ENCODE measurements around the gene BUD13. TPM values are rescaled to one million over a fixed set of nuclear protein-coding genes. Genes with fewer than 3 reads are reported as not detected.
A peak's percentile ranks its signal among the peaks of the same experiment; 100 is the strongest.

Gene BUD13
- total and polyA plus RNA-seq, 10 of the 15 experiments (the other 5 are each of a cell fraction or from before 2014, with no cell fraction given), result 10.9 to 36.5 (median 24.7) TPM

- SMC1A ChIA-PET (ENCODE audit: uncharacterized antibody, unreplicated experiment), result interaction anchor here (0.8 to 7.5 kb wide), 11 partner anchors 22 to 436 kb away, joined by 3 to 46 read pairs (median 3); no protein-coding TSS in a partner anchor
- H3K4me2 ChIP-seq (ENCODE audit: control insufficient read depth, insufficient read depth), result no peak overlapping the region; the same call in 1 of the 2 replicates
Measured at GRCh38 chr11:116791002-116791812, 18.4 kb upstream of the BUD13 start.

More at GRCh38 chr11:116791002-116791812, 18.4 kb upstream of the BUD13 start:
- H3K9ac ChIP-seq (ENCODE audit: control insufficient read depth, insufficient read depth, low read length), result no peak overlapping the region
- no peaks in the 10 kb centered on the region for H3K9me3 ChIP-seq (replicated peaks; ENCODE audit: control insufficient read depth, insufficient read depth, low read length)
- WGBS (ENCODE audit: insufficient coverage, insufficient replicate concordance, low lambda C conversion rate, missing lambda C conversion rate), result 28% methylated on average over 31 of the region's 31 CpGs
- H3K79me2 ChIP-seq (ENCODE audit: control insufficient read depth, insufficient read depth, low read length), result peaks cover 19% of the 10 kb centered on the region
- H3K4me3 ChIP-seq, result no peak overlapping the region
- peak; percentile 73 for ATAC-seq
- TF ChIP-seq YY1 (IDR thresholded peaks at IDR 0.05; ENCODE audit: low read depth, low read length) (peak; percentile 79), NKRF (conservative IDR thresholded peaks at IDR 0.05) (no peak), CTCF (IDR thresholded peaks at IDR 0.05 in 2 of 3, conservative IDR thresholded peaks at IDR 0.05 in 1 of 3; ENCODE audit: control insufficient read depth in 2 of 3, extremely low read depth in 1 of 3, insufficient read depth in 1 of 3, low read depth in 3 of 3, low read length in 3 of 3) (peak; percentile 76 to 92 (median 81)), SMC3 (IDR thresholded peaks at IDR 0.05; ENCODE audit: borderline replicate concordance, low read length) (peak; percentile 82), PAX8 (IDR thresholded peaks at IDR 0.05) (no peak), RAD21 (IDR thresholded peaks at IDR 0.05; ENCODE audit: insufficient read depth, low read depth, low read length) (peak; percentile 71), STAT1 (conservative IDR thresholded peaks at IDR 0.05) (no peak)
- peaks cover 14% of the 10 kb centered on the region for H3K4me1 ChIP-seq (ENCODE audit: control insufficient read depth, insufficient read depth, low read length)
- no peaks in the 10 kb centered on the region; a peak in 1 of 4 replicates for H3K36me3 ChIP-seq (ENCODE audit: control insufficient read depth in 2 of 2, insufficient read depth in 2 of 2, low read length in 1 of 2)
- H3K27me3 ChIP-seq (replicated peaks in 1 of 2; ENCODE audit: control insufficient read depth in 2 of 2, insufficient read depth in 2 of 2, low read length in 1 of 2), result no peaks in the 10 kb centered on the region
- intact Hi-C loops (cut with micrococcal nuclease; ENCODE audit: unreplicated experiment) (loop anchor here (1.0 to 5.0 kb wide), 3 partner anchors 45 to 436 kb away; no protein-coding TSS in a partner anchor), in situ Hi-C loops (cut with MboI) (no loop called here)
- H2AFZ ChIP-seq (ENCODE audit: control insufficient read depth, low read depth, low read length), result peak overlapping the region; percentile 63
- DNase-seq (ENCODE audit: low read depth, low spot score), result no peak
- FAIRE-seq, result no peak
- H4K20me1 ChIP-seq (ENCODE audit: control insufficient read depth, insufficient read depth), result no peaks in the 10 kb centered on the region
- RAD21 ChIA-PET (ENCODE audit: unreplicated experiment), result interaction anchor here (0.6 to 3.5 kb wide), 19 partner anchors 9 to 439 kb away, joined by 3 to 56 read pairs (median 4); partner anchors contain the start of gene APOA1
- CTCF ChIA-PET, result interaction anchor here (0.6 to 10.9 kb wide), 38 partner anchors 8 to 438 kb away, joined by 3 to 183 read pairs (median 5); partner anchors contain the start of genes APOA1, APOA4, BUD13 and SIDT2
- POLR2A ChIA-PET, result interaction anchor here (1.7 kb wide), 1 partner anchor 44 kb away, joined by 9 read pairs; no protein-coding TSS in a partner anchor
- H3K27ac ChIP-seq (ENCODE audit: control insufficient read depth, insufficient read depth), result no peak overlapping the region
- no TSS peak for BruUV-seq (replicated peaks)
